ENCODE measurements around the gene RARS1.

RARS1 gene

DNA sequence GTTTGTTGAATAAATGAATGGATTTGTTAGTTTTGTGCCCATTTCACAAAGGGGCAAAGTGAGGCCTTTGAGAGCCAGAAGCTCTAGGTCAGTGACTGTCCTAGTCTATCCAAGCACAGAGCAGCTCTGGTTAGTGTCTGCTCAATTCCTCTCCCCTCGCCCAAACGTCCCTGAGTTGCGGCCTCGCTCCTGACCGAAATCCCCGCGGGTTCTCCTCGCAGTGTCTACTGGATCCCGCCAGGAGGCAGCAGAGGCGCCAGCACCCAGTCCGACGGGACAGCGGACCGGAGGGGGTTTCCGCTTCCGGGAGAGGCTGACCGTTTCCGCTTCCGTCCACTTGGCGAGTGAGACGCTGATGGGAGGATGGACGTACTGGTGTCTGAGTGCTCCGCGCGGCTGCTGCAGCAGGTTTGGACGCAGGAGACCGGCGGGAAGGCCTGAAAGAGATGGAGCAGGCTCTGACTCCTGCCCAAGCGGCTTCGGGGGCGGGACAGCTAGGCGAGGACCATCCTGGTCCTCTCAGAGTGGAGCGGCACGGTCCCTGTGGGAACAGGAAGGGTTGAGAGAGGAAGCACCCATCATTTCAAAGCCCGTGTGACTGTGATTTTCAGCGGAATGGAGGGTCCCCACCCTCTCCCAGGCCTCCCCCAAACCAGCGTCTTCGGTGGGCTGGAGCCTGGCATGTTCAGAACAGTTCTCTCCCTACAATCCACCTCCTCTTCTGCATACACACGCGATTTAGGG, at the start of gene RARS1:
TSS of gene RARS1 (plus strand) at position 336 of the 744 bp plus-strand sequence. CDS start at position 364, 28 bp downstream.
- peak; percentile 92 for DNase-seq (ENCODE audit: low spot score)

DNA sequence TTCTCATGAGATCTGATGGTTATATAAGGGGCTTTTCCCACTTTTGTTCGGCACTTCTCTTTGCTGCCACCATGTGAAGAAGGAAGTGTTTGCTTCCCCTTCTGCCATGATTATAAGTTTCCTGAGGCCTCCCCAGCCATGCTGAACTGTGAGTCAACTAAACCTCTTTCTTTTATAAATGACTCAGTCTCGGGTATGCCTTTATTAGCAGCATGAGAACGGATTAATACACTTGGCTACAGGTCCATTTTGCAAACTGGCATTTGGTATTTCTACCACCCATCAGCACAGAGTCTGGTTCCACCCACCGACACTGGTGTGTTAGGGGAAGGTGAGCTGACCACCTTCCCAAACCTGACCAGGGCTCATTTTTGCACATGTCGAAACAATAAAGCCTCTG, 47.9 kb upstream of the RARS1 start:
- no peak for DNase-seq (ENCODE audit: low spot score)

DNA sequence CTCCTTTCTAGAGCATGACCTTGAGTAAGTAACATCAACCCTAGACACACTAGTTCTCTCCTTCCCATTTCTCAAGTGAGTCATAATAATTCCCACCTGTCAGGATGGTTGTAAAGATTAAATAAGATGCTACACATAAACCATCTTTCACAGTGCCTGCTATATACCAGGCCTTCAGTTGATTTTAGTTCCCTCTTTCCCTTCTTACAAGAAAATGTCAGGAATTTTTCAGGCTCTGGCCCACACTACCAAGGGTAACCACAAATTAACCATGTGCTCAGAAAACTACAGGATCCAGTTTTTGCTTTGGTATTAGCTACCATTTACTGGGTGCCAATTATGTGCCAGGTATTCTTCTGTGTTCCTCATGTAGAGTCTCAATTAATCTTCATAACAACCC, 42.7 kb upstream of the RARS1 start:
- no peak for DNase-seq (ENCODE audit: low spot score)

DNA sequence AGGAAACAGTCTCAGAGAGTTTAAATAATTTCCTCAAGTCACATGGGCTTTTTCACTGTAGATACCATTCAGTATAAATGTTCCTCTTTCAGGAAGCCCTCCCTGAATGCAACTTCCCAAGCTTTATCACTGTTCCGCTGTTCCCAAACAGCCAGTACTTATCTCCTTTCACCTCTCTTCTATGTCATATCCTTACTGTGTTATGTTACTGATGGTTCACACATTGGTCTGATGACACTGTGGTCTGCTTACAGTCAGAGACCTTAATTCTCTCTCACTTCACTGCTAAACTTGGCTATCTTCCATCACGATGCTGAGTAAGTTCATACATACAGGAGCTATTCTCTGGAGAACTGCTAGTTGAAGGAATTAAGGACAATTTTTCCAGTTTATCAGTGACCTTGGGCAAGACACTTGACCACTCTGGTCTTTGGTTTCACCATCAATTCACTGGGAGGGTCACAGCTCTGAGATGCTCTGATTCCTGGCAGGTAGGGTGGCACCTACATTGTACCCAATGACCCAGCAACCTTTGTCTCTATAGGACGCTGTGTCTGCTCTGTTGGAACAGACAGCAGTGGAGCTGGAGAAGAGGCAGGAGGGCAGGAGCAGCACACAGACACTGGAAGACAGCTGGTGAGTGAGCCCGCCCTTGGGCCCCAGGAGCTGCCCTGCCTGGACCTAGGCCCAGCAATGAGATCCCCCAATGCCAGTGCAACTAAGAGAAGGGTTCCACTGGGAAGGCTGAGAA, 42.1 kb upstream of the RARS1 start:
- DNase-seq (ENCODE audit: low spot score), result no peak

DNA sequence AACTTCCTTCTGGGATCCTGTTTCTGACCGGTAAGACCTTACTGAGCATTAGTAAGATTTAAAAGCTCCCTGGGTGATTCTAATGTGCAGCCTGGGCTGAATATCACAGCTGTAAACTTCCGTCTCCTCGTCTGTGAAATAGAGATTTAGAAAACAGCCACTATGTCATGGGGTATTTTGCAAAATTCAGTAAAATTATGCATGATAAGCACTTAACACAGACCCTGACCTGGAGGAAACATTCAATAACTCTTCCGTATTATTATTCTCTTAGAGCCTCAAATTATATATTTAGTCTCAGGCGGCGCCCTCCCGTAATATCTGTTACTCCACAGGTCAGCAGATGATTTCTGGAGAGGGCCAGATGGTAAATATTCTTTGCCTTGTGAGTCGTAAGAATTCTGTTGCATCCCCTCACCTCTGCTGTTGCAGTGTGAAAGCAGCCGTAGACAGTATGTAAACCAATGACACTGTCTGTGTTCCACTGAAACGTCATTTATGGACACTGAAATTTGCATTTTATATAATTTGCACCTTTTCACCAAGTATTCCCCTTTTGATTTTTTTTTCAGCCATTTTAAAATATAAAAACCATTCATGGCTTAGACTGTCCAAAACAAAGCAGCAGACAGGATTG, 39.2 kb upstream of the RARS1 start:
- no peak for DNase-seq (ENCODE audit: low spot score)

DNA sequence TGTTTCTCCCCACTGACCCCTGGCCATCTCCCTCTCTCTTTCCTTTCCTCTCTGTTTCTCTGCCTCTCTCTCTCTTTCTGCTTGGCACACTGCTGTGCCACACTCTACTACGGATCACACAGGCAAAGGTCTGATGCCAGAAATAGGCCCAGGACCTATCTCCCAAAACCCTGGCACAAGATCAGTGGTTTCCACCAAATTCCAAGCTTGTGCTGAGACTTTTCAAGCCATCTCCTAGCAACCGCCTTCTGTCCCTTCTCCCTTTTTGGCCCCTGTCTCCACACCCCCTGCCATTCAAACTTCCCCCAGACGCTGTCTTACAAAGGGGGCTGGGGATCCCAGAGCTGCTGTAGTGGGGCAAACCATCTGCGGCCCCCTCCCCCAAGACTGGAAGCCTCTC, 38.5 kb upstream of the RARS1 start:
- no peak for DNase-seq (ENCODE audit: low spot score)

DNA sequence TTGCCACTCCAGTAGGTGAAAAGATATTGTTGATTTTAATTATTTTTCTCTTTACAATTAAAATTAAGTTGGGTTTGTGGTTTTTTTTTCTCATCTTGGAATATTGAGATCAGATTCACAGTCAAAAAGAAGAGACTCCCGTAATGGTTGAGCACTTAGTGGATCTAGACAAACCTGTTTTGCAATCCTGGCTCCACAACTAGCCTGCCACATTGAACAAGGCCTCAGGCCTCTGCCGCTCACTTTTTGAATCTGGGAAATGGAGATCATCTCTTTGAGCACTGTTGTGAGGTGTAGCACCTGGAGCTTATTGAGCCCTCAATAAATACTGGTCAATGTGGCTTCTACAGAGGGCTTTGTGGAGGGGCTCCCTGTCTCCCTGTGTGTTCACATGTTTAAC, 37.1 kb upstream of the RARS1 start:
- no peak for DNase-seq (ENCODE audit: low spot score)

DNA sequence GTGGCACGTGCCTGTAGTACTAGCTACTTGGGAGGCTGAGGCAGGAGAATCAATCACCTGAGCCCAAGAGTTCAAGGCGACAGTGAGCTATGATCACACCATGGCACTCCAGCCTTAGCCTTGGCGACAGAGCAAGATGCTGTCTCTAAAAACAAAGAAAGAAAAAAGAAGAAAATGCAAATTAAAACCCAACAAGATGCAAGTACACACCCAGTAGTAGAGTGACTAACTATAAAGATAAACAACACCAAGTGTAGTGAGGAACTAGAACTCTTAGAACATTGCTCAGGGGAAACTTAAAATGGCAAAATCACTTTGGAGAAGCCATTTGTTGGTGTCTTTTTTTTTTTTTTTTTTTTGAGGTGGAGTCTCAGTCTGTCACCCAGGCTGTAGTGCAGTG, 34.7 kb upstream of the RARS1 start:
- no peak for DNase-seq (ENCODE audit: low spot score)

DNA sequence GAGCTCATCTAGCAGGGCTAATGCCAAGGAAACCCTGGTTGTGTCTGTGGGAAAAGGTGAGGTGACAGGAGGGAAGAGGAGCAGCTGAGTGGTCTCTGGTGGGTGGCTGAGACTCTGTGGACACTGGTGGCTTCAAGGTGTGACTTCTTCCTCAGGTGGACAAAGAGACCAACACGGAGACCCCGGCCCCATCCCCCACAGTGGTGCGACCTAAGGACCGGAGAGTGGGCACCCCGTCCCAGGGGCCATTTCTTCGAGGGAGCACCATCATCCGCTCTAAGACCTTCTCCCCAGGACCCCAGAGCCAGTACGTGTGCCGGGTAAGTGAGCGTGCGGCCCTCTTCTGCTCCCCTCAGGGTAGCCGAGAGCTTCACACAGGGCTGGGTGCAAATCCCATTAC, 31.1 kb upstream of the RARS1 start:
- no peak for DNase-seq (ENCODE audit: low spot score)

DNA sequence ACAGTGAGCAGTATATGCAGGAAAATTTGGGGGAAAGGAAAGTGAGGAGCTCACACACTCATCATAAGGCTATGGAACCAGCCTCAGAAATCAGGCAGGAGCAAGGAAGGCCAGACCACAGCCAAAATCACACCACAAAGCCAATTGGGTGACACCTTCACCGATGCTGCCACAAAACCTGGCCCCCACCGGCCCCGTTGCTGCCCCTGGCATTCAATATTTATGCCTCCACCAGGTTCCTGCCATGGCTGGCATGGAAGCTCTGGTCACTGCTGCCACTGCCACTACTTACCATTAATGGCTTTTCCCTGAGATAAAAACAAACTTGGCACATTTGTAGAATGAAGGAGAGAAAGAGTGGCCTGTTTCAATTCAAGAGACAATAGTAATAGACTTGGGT, 28.7 kb upstream of the RARS1 start:
- no peak for DNase-seq (ENCODE audit: low spot score)

DNA sequence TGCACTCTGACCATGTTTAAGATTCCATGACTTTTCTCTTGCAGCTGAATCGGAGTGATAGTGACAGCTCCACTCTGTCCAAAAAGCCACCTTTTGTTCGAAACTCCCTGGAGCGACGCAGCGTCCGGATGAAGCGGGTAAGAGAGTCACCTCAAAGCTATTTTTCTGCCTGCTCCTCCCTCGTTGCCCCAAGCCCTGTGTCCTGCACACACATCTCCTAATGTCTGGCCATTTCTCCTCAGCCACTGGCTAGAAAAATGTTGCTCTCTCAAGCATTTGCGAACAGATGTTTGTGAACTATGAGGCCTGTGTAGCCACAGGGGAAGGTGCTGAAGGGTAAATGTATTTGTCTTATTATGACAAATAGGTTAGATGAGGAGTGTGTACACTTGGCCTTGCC, 25.7 kb upstream of the RARS1 start:
- DNase-seq (ENCODE audit: low spot score), result no peak

DNA sequence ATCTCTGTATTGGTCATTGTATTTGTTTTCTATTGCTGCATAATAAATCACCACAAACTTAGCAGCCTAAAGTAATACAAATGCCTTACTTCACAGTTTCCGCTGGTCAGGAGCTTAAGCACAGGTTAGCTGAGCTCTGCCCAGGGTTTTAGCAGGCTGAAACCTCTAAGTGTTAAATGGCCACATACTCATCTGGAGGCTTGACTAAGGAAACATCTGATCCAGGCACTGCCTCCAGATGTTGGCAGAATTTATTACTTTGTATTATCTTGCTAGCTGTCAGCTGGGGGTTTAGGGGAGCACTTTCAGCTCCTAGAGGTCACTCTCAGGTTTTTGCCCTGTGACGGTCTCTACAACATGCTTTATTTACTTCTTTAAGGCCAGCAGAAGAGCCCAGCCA, 23.2 kb upstream of the RARS1 start:
- DNase-seq (ENCODE audit: low spot score), result no peak

DNA sequence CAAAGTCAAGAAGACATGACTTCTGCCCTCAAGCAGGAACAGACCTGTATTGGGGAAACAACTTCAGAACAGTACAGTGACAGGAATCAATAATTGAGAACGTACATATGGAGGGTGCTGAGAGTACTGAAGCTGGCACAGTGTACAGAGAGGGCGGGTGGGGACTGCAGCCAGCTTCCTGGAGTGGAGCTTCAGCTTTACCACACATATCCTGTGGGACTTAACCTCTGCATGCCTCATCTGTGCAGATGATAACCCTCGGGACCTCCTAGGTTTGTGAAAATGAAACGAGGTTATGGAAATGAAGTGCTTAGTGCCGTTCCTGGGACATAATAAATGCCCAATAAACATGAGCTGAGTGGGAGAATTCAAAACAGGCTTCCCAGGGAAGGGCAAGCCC, 22.1 kb upstream of the RARS1 start:
- DNase-seq (ENCODE audit: low spot score), result no peak

DNA sequence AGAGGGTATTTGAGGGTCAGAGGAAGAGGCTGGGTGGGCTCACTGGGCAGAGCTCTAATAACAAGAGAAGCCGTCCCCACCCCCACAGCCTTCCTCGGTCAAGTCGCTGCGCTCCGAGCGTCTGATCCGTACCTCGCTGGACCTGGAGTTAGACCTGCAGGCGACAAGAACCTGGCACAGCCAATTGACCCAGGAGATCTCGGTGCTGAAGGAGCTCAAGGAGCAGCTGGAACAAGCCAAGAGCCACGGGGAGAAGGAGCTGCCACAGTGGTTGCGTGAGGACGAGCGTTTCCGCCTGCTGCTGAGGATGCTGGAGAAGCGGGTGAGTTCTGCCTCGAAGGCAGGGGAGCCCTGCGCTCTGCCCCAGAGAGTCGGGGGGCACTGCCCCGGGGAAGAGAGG, 21.6 kb upstream of the RARS1 start:
- DNase-seq (ENCODE audit: low spot score), result no peak

DNA sequence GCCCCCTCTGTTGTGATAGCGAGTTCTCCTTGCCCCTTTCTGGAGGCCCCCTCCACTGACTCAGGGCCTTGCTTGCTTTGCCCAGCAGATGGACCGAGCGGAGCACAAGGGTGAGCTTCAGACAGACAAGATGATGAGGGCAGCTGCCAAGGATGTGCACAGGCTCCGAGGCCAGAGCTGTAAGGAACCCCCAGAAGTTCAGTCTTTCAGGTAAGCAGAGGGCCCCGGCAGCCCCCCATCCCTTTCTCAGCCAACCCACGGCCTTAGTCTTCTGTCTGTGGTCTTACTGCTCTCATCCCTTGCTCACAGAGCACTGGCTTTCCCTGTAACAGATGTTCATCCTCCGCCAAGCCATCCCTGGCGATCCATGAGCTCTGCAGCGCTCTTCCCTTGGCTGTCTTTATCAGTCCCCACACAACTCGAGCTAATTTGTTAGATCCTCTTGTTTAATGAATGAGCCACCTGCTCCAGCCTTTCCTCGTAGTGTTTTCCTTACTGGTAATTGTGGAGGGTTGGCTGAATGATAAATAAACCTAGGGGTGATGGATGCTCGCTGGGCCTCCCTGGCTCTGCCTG, 18.4 kb upstream of the RARS1 start:
- no peak for DNase-seq (ENCODE audit: low spot score)

DNA sequence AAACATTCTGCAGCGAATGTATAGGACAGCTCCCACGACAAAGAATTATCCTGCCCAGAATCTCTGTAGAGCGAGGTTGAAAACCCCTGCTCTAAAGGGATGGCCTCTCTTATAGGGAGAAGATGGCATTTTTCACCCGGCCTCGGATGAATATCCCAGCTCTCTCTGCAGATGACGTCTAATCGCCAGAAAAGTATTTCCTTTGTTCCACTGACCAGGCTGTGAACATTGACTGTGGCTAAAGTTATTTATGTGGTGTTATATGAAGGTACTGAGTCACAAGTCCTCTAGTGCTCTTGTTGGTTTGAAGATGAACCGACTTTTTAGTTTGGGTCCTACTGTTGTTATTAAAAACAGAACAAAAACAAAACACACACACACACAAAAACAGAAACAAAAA, 17.4 kb upstream of the RARS1 start:
- DNase-seq (ENCODE audit: low spot score), result no peak

DNA sequence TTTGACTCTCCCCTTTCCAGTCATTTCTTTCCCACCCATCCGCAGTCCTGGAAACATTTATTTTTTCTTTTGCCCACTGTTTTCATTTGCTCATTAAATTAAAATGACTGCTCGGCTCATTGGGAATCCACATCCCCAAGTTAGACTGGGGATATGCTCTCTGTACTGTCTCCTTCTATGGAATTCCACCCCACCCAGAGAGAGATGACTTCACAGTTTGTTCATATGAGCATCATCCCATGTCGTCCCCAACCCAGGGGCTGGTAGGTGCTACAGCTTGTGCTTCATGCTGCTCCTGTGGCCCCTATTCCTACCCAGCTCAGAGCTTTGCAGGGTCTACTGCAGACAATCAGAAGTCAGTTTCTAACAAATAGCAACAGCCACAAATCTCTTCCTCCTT, 16.5 kb upstream of the RARS1 start:
- no peak for DNase-seq (ENCODE audit: low spot score)

DNA sequence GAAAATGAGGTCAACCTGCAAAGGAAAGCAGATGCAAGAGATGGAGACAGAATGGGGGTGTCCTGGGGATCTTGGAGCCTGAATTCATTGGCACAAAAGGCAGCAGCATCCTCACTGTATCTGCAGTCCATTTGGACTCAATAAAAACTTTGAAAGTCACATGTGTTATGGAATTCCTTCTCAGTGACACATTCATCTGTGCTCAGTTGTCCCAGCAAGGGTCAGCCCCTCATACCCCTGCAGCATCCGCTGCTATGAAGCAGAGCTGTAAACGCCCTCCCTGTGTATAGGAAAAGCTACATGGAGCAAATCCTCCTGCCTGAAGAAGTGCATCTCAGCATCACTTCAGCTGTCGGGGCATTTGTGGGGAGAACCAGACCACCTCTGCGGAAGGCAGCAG, 14.5 kb upstream of the RARS1 start:
- peak; percentile 46 for DNase-seq (ENCODE audit: low spot score)

DNA sequence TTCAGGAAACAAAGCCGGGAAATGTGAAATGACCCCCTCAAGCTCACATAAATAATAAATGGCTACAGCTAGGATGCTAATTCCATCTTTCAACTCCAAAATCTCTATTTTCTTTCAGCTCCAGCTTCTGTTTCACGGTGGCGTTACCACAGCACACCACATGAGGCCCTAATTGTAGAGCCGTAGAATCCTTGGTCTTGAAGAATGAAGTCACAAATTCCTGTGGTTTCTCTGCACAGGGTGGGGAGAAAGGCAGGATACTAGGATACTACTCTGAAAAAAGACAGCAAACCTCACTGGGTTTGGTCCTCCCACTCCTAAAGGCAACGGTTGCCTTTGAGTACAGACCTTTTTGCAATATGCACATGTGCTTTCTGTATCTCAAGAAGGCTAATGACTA, 13.9 kb upstream of the RARS1 start:
- peak; percentile 92 for DNase-seq (ENCODE audit: low spot score)

DNA sequence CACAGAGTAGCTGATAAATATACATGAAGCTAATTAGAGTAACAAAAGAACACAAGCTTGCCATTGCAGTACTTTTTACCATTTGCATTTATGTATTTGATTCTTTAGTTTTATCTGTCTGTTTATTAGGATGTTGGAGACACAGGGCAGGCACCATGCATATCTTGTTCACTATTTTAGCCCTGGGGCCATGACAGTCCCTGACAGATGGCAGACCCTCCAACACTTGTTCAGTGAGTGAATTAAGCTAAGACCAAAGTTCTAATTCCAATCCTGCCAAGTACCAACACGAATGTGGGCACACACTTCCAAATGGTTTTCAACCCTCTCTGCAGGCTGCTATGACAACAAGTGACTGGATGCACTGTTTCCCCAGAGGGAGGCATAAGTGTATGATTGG, 12.0 kb upstream of the RARS1 start:
- no peak for DNase-seq (ENCODE audit: low spot score)

DNA sequence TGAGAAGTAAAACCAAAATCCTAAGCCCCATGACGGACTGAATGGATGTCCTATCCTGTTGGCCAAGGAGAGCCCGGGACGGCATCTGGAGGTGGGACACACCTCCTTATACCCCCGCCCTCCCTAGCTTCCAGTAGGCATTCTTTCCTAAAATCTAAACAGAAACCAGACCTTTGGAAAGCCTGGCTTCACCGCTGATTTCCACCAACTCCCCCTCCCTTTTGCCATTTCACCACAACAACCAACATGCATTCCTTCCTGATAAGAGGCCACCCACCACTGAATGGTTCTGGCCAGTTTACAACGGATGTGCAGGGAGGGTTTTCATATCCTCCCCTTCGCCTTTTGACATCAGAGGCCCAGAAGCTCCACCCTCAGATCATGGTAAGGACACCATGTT, 9.2 kb upstream of the RARS1 start:
- DNase-seq (ENCODE audit: low spot score), result peak; percentile 54

DNA sequence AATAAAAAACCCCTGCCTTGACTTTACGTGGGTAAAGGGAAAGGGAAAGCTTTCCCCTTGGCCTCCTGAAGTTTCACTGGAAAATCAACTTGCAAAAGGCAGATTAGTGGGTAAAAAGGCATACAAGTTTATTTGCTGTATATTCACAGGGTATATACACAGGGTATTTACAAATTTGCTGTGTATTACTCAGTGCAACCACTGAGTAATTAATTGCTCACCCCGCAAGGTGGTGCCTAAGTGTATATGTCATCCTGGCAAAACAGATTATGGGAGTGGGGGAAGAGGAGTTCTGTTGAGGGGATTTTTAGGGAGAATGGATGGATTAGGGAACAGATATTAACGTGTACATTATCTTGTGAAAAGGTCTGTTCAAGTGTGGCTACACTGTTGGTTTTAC, 7.1 kb upstream of the RARS1 start:
- no peak for DNase-seq (ENCODE audit: low spot score)

DNA sequence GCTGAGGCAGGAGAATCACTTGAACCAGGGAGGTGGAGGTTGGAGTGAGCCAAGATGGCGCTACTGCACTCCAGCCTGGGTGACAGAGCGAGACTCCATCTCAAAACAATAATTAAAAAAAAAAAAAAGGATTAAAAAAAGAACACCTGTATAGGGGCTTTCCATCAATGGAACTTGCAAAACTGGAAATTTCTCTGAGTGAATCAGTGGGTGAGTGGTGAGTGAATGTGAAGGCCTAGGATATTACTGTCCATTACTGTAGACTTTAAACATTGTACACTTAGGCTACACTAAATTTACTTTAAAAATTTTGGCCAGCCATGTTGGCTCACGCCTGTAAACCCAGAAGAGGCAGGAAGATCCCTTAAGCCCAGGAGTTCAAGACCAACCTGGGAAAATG, 5.7 kb upstream of the RARS1 start:
- no peak for DNase-seq (ENCODE audit: low spot score)
